Activated T-cell treated with anti-CD3 and anti-CD28 coated beads, Interleukin-2, amount 50 U/mL, for 24 hours (primary cell): ENCODE data around the gene IL11.
A peak's percentile ranks its signal among the peaks of the same experiment; 100 is the strongest.
"Not testable (repeated sequence)": the region's sequence is repeated elsewhere in the genome, so short reads cannot be mapped to it uniquely, and the experiment has no call there.

Source experiments
- DNase-seq: peaks from one replicate; pipeline ENCODE4 v3.0.0-alpha.2; 2020
- H3K27ac Mint-ChIP-seq: 2 replicates; pipeline ENCODE4 v1.8.0; 2020; ENCODE audit warnings: mild to moderate bottlenecking, mixed read lengths
- H3K27me3 Mint-ChIP-seq: 2 replicates; pipeline ENCODE4 v1.8.0; 2020; ENCODE audit warnings: mixed read lengths
- H3K36me3 Mint-ChIP-seq: 2 replicates; pipeline ENCODE4 v1.8.0; 2020; ENCODE audit warnings: low read depth, mixed read lengths
- H3K4me1 Mint-ChIP-seq: 2 replicates; pipeline ENCODE4 v1.8.0; 2020; ENCODE audit warnings: low read depth, mixed read lengths
- H3K4me3 Mint-ChIP-seq: 2 replicates; pipeline ENCODE4 v1.8.0; 2020; ENCODE audit warnings: mild to moderate bottlenecking, moderate library complexity, mixed read lengths
- H3K9me3 Mint-ChIP-seq: 2 replicates; pipeline ENCODE4 v1.8.0; 2020; ENCODE audit warnings: mixed read lengths

IL11 gene

GRCh38 chr19:55341595-55342531 is 28.4 kb downstream of the IL11 start:
- peaks cover 37% of the 10 kb centered on the region for H3K36me3 Mint-ChIP-seq
- peak overlapping the region; percentile 57 for H3K27ac Mint-ChIP-seq
- peak overlapping the region; percentile 73 for H3K4me3 Mint-ChIP-seq
- DNase-seq, result no peak
- H3K9me3 Mint-ChIP-seq, result no peaks in the 10 kb centered on the region
- no peaks in the 10 kb centered on the region for H3K27me3 Mint-ChIP-seq
- peaks cover 17% of the 10 kb centered on the region for H3K4me1 Mint-ChIP-seq

- H3K4me1 Mint-ChIP-seq, result peaks cover 17% of the 10 kb centered on the region
- H3K27ac Mint-ChIP-seq, result peak overlapping the region; percentile 57
- H3K36me3 Mint-ChIP-seq, result peaks cover 37% of the 10 kb centered on the region
- H3K4me3 Mint-ChIP-seq, result peak overlapping the region; percentile 84
- peak; percentile 73 for DNase-seq
- H3K9me3 Mint-ChIP-seq, result no peaks in the 10 kb centered on the region
- H3K27me3 Mint-ChIP-seq, result peaks cover 2% of the 10 kb centered on the region
Measured at GRCh38 chr19:55341171-55341588, 29.1 kb downstream of the IL11 start.

GRCh38 chr19:55340784-55341147 is 29.5 kb downstream of the IL11 start:
- Mint-ChIP-seq H3K27ac (peak overlapping the region; percentile 80), H3K4me3 (peak overlapping the region; percentile 84), H3K4me1 (peaks cover 17% of the 10 kb centered on the region), H3K9me3 (no peaks in the 10 kb centered on the region), H3K27me3 (peaks cover 2% of the 10 kb centered on the region), H3K36me3 (peaks cover 36% of the 10 kb centered on the region)
- DNase-seq, result no peak

DNA sequence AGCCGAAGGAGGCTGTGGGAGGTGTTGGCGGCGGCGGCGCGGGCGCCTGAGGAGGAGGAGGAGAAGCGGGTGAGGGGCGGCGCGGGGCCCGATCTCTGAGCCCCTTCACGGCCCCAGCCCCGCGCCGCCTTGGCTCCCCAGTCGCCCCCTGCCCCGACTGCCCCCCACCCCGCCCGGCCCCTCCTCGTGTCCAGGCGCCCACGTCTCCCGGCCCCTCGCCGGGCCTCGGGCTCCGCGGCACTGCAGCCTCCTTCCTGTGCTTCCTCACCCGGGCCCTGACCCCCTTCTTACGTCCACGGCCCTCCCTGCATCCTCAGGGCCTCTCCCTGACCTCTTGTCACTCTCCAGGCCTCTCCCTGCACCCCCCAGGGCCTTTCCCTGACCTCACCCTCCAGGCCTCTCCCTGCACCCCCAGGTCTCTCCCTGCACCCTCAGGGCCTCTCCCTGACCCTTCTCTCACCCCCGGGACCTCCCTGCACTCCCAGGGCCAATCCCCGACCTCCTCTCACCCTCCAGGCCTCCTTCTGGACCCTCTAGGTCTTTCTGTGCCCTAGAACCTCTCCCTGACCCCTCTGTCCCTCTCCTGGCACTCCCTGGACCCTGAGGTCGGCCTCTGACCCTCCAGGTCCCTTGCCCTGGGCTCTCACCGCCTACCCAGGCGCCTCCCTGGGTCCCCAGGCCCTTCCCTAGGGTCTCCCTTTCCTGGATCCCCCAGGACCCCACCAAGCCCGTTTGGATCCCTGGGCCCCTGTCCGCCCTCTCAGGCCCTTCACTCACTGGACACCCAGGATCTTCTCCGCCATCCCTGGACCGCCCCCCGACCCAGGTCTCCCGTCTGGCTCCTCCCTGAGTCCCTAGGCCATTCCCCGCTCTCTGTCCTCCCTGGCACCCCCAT is 30.1 kb downstream of the IL11 start:
- H3K36me3 Mint-ChIP-seq, result peaks cover 30% of the 10 kb centered on the region
- peak overlapping the region; percentile 84 for H3K4me3 Mint-ChIP-seq
- H3K9me3 Mint-ChIP-seq, result no peaks in the 10 kb centered on the region
- H3K27me3 Mint-ChIP-seq, result peaks cover 2% of the 10 kb centered on the region
- DNase-seq, result peak; percentile 36
- H3K4me1 Mint-ChIP-seq, result peaks cover 17% of the 10 kb centered on the region
- H3K27ac Mint-ChIP-seq, result peak overlapping the region; percentile 95

- no peaks in the 10 kb centered on the region for H3K9me3 Mint-ChIP-seq
- peak within 1 kb of the TSS; percentile 84 for H3K4me3 Mint-ChIP-seq
- peaks cover 24% of the 10 kb centered on the region for H3K36me3 Mint-ChIP-seq
- peaks cover 4% of the 10 kb centered on the region for H3K27me3 Mint-ChIP-seq
- peaks cover 17% of the 10 kb centered on the region for H3K4me1 Mint-ChIP-seq
- peak within 1 kb of the TSS; percentile 95 for H3K27ac Mint-ChIP-seq
- DNase-seq, result peak; percentile 100
Measured at GRCh38 chr19:55339105-55339888, 31.0 kb downstream of the IL11 start, which contains the start of gene KMT5C. Gene KMT5C, plus strand, starts transcription at chr19:55339876. Its CDS starts 2,061 bp downstream, at chr19:55341937.

GRCh38 chr19:55336101-55336500 is 34.2 kb downstream of the IL11 start:
- no peak for DNase-seq

GRCh38 chr19:55333870-55334269 is 36.4 kb downstream of the IL11 start:
- H3K4me3 Mint-ChIP-seq, result no peak overlapping the region
- H3K27me3 Mint-ChIP-seq, result peaks cover 17% of the 10 kb centered on the region
- DNase-seq, result no peak
- H3K4me1 Mint-ChIP-seq, result peaks cover 5% of the 10 kb centered on the region
- no peak overlapping the region for H3K27ac Mint-ChIP-seq
- no peaks in the 10 kb centered on the region for H3K9me3 Mint-ChIP-seq
- no peaks in the 10 kb centered on the region for H3K36me3 Mint-ChIP-seq

More at GRCh38 chr19:55336101-55336500, 34.2 kb downstream of the IL11 start:
- Mint-ChIP-seq H3K4me3 (no peak overlapping the region), H3K27ac (no peak overlapping the region), H3K27me3 (peaks cover 15% of the 10 kb centered on the region), H3K4me1 (peaks cover 12% of the 10 kb centered on the region), H3K9me3 (no peaks in the 10 kb centered on the region), H3K36me3 (no peaks in the 10 kb centered on the region)

- not testable (repeated sequence) for H3K4me3 Mint-ChIP-seq, H3K27ac Mint-ChIP-seq, H3K4me1 Mint-ChIP-seq, DNase-seq, H3K36me3 Mint-ChIP-seq, H3K9me3 Mint-ChIP-seq
- peaks cover 16% of the 10 kb centered on the region for H3K27me3 Mint-ChIP-seq
Measured at GRCh38 chr19:55329791-55330190, 40.5 kb downstream of the IL11 start.

DNA sequence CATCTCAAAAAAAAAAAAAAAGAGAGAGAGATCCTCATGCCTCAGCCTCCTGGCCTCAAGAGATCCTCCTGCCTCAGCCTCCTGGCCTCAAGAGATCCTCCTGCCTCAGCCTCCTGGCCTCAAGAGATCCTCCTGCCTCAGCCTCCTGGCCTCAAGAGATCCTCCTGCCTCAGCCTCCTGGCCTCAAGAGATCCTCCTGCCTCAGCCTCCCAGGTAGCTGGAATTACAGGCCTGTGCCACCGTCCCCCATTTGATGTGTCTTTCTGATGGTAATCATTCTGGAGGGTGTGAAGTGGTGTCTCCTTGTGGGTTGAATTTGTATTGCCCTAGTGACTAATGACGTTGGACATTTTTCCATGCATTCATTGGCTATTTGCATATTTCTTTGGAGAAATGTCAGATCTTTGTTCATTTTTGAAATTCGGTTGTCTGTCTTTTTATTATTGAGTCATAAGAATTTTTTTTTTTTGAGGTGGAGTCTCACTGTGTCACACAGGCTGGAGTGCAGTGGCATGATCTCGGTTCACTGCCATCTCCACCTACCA is 41.4 kb downstream of the IL11 start:
- not testable (repeated sequence) for H3K4me3 Mint-ChIP-seq, DNase-seq, H3K9me3 Mint-ChIP-seq

DNA sequence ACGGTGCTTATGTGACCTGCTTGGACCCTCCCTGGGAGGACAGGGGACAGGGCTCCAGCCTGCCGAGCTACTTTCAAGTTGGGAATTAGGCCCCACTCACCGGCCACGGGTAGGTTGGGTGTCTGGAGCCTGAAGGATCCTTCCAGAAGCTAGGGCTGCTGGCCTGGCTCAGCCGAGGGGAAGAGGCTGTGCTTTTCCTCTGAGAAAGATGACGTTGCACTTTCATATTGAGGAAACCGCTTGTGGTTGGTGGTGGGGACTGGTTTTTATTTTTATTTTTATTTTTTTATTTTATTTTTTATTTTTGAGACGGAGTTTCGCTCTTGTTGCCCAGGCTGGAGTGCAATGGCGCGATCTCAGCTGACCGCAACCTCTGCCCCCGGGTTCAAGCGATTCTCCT is 45.1 kb downstream of the IL11 start, which contains the start of gene TMEM150B:
Gene TMEM150B, minus strand, starts transcription at position 170 of the 400 bp plus-strand sequence. CDS start 4,305 bp downstream, outside the sequence.
- no peak within 1 kb of the TSS for H3K4me3 Mint-ChIP-seq
- no peaks in the 10 kb centered on the region for H3K36me3 Mint-ChIP-seq
- no peaks in the 10 kb centered on the region for H3K9me3 Mint-ChIP-seq
- H3K27ac Mint-ChIP-seq, result no peak within 1 kb of the TSS
- no peaks in the 10 kb centered on the region for H3K4me1 Mint-ChIP-seq
- peaks cover 3% of the 10 kb centered on the region for H3K27me3 Mint-ChIP-seq
- no peak for DNase-seq

More for the DNA sequence above, 41.4 kb downstream of the IL11 start:
- H3K4me1 Mint-ChIP-seq, H3K27ac Mint-ChIP-seq, H3K36me3 Mint-ChIP-seq: not testable (repeated sequence)
- peaks cover 10% of the 10 kb centered on the region for H3K27me3 Mint-ChIP-seq

- no peak for DNase-seq
- H3K4me1 Mint-ChIP-seq, result no peaks in the 10 kb centered on the region
- H3K9me3 Mint-ChIP-seq, result no peaks in the 10 kb centered on the region
- H3K27me3 Mint-ChIP-seq, result peaks cover 3% of the 10 kb centered on the region
- H3K27ac Mint-ChIP-seq, result no peak overlapping the region
- no peak overlapping the region for H3K4me3 Mint-ChIP-seq
- no peaks in the 10 kb centered on the region for H3K36me3 Mint-ChIP-seq
Measured at GRCh38 chr19:55324662-55325061, 45.6 kb downstream of the IL11 start.

- H3K4me1 Mint-ChIP-seq, result no peaks in the 10 kb centered on the region
- no peak for DNase-seq
- H3K27me3 Mint-ChIP-seq, result no peaks in the 10 kb centered on the region
- no peaks in the 10 kb centered on the region for H3K9me3 Mint-ChIP-seq
- H3K4me3 Mint-ChIP-seq, result no peak overlapping the region
- no peak overlapping the region for H3K27ac Mint-ChIP-seq
- H3K36me3 Mint-ChIP-seq, result no peaks in the 10 kb centered on the region
Measured at GRCh38 chr19:55322204-55322885, 47.9 kb downstream of the IL11 start.

- Mint-ChIP-seq H3K9me3 (no peaks in the 10 kb centered on the region), H3K4me3 (no peak overlapping the region), H3K27me3 (no peaks in the 10 kb centered on the region), H3K36me3 (no peaks in the 10 kb centered on the region), H3K27ac (no peak overlapping the region), H3K4me1 (no peaks in the 10 kb centered on the region)
- no peak for DNase-seq
Measured at GRCh38 chr19:55321466-55322137, 48.7 kb downstream of the IL11 start.
